ENCODE results near the gene POU6F2. TPM values are rescaled to one million over a fixed set of nuclear protein-coding genes. Genes with fewer than 3 reads are reported as not detected.

POU6F2 gene
- total RNA-seq, 1 experiment from 2014 or later: not detected

GRCh38 chr7:39416866-39417265 is 439.2 kb downstream of the POU6F2 start:
- H3K9me3 ChIP-seq (ENCODE audit: low read depth, low read length, poor library complexity, severe bottlenecking): no peaks in the 10 kb centered on the region
- no TSS peak for BruUV-seq (replicated peaks)
- ChIA-PET POLR2A (ENCODE audit: low non-redundant PET) (no interaction called here), CTCF (no interaction called here)
- H3K4me1 ChIP-seq (ENCODE audit: insufficient read depth, low read length, poor library complexity, severe bottlenecking): no peaks in the 10 kb centered on the region
- H3K36me3 ChIP-seq (ENCODE audit: insufficient read depth, low read length, poor library complexity, severe bottlenecking): no peaks in the 10 kb centered on the region
- no peak overlapping the region for H3K4me3 ChIP-seq (ENCODE audit: low read depth, low read length, poor library complexity, severe bottlenecking)
- no peak overlapping the region for H3K27ac ChIP-seq (ENCODE audit: low read depth, low read length, poor library complexity, severe bottlenecking)
- intact Hi-C loops (cut with micrococcal nuclease; ENCODE audit: unreplicated experiment): no loop called here
- DNase-seq (ENCODE audit: low spot score): no peak
- peaks cover 61% of the 10 kb centered on the region for H3K27me3 ChIP-seq (replicated peaks; ENCODE audit: insufficient read depth, low read depth, low read length, poor library complexity)
- TF ChIP-seq EZH2 (IDR thresholded peaks at IDR 0.05; ENCODE audit: borderline replicate concordance, low read depth, low read length, poor library complexity, severe bottlenecking): no peak
- no peak for TF ChIP-seq CTCF (conservative IDR thresholded peaks at IDR 0.05; ENCODE audit: low read depth, low read length)

- BruUV-seq (replicated peaks): no TSS peak
- CTCF ChIA-PET: no interaction called here
- H3K27me3 ChIP-seq (replicated peaks; ENCODE audit: insufficient read depth, low read depth, low read length, poor library complexity): peaks cover 64% of the 10 kb centered on the region
These were observed 439.9 kb downstream of the POU6F2 start for GRCh38 chr7:39417642-39418041.

GRCh38 chr7:39421251-39421650 is 443.5 kb downstream of the POU6F2 start:
- BruUV-seq (replicated peaks): no TSS peak
- Histone ChIP-seq H3K27me3 (replicated peaks; ENCODE audit: insufficient read depth, low read depth, low read length, poor library complexity) (peaks cover 60% of the 10 kb centered on the region), H3K27ac (ENCODE audit: low read depth, low read length, poor library complexity, severe bottlenecking) (no peak overlapping the region), H3K4me1 (ENCODE audit: insufficient read depth, low read length, poor library complexity, severe bottlenecking) (no peaks in the 10 kb centered on the region), H3K36me3 (ENCODE audit: insufficient read depth, low read length, poor library complexity, severe bottlenecking) (no peaks in the 10 kb centered on the region), H3K9me3 (ENCODE audit: low read depth, low read length, poor library complexity, severe bottlenecking) (no peaks in the 10 kb centered on the region), H3K4me3 (ENCODE audit: low read depth, low read length, poor library complexity, severe bottlenecking) (no peak overlapping the region)
- POLR2A ChIA-PET (ENCODE audit: low non-redundant PET): no interaction called here
- intact Hi-C loops (cut with micrococcal nuclease; ENCODE audit: unreplicated experiment): no loop called here
- TF ChIP-seq CTCF (conservative IDR thresholded peaks at IDR 0.05; ENCODE audit: low read depth, low read length) (no peak), EZH2 (IDR thresholded peaks at IDR 0.05; ENCODE audit: borderline replicate concordance, low read depth, low read length, poor library complexity, severe bottlenecking) (no peak)
- CTCF ChIA-PET: no interaction called here
- DNase-seq (ENCODE audit: low spot score): no peak

More at GRCh38 chr7:39417642-39418041, 439.9 kb downstream of the POU6F2 start:
- intact Hi-C loops (cut with micrococcal nuclease; ENCODE audit: unreplicated experiment): no loop called here
- Histone ChIP-seq H3K4me3 (ENCODE audit: low read depth, low read length, poor library complexity, severe bottlenecking) (no peak overlapping the region), H3K27ac (ENCODE audit: low read depth, low read length, poor library complexity, severe bottlenecking) (no peak overlapping the region), H3K9me3 (ENCODE audit: low read depth, low read length, poor library complexity, severe bottlenecking) (no peaks in the 10 kb centered on the region), H3K4me1 (ENCODE audit: insufficient read depth, low read length, poor library complexity, severe bottlenecking) (no peaks in the 10 kb centered on the region), H3K36me3 (ENCODE audit: insufficient read depth, low read length, poor library complexity, severe bottlenecking) (no peaks in the 10 kb centered on the region)
- POLR2A ChIA-PET (ENCODE audit: low non-redundant PET): no interaction called here
- TF ChIP-seq CTCF (conservative IDR thresholded peaks at IDR 0.05; ENCODE audit: low read depth, low read length) (no peak), EZH2 (IDR thresholded peaks at IDR 0.05; ENCODE audit: borderline replicate concordance, low read depth, low read length, poor library complexity, severe bottlenecking) (no peak)
- DNase-seq (ENCODE audit: low spot score): no peak

All from A673 (cell line).